GM23338 (cell line): ENCODE data around the gene TBX18. TPM values are rescaled to one million over a fixed set of nuclear protein-coding genes. Genes with fewer than 3 reads are reported as not detected.

ENCODE experiments used
- ATAC-seq: fragments of 200-7000 bp; cut with Tn5 transposase; 3 replicates; pipeline ENCODE4 v1.9.1; 2020
- DNase-seq: peaks from one replicate; pipeline ENCODE4 v3.0.0-alpha.2; 2015; ENCODE audit warnings: low spot score
- H2AFZ ChIP-seq: fragments of 200-600 bp; sonication (generic); 2 replicates; pipeline ENCODE4 v1.8.0; 2016; ENCODE audit warnings: antibody characterized with exemption, mild to moderate bottlenecking, moderate library complexity
- H3F3A ChIP-seq: fragments of 200-600 bp; sonication (generic); replicated peaks from 2 replicates; pipeline ENCODE4 v1.8.0; 2017; ENCODE audit warnings: antibody characterized with exemption, mixed run types, low read depth
- H3K27ac ChIP-seq: fragments of 200-600 bp; sonication (generic); 2 replicates; pipeline ENCODE4 v1.6.1; 2016; ENCODE audit warnings: low read depth
- H3K27me3 ChIP-seq: fragments of 200-600 bp; sonication (generic); 2 replicates; pipeline ENCODE4 v1.8.0; 2016; ENCODE audit warnings: mild to moderate bottlenecking, mixed run types, moderate library complexity; ENCODE audit not compliant: insufficient read depth
- H3K36me3 ChIP-seq: fragments of 200-600 bp; sonication (generic); 2 replicates; pipeline ENCODE4 v1.8.0; 2016; ENCODE audit warnings: mild to moderate bottlenecking; ENCODE audit not compliant: insufficient read depth
- H3K4me1 ChIP-seq: fragments of 200-600 bp; sonication (generic); 2 replicates; pipeline ENCODE4 v1.8.0; 2016; ENCODE audit warnings: mild to moderate bottlenecking, moderate library complexity; ENCODE audit not compliant: insufficient read depth
- H3K4me2 ChIP-seq: fragments of 200-600 bp; sonication (generic); 2 replicates; pipeline ENCODE4 v1.7.1; 2017; ENCODE audit warnings: mixed run types
- H3K4me3 ChIP-seq: fragments of 200-600 bp; sonication (generic); 2 replicates; pipeline ENCODE4 v1.6.1; 2016; ENCODE audit warnings: mixed run types
- H3K79me2 ChIP-seq: fragments of 200-600 bp; sonication (generic); replicated peaks from 2 replicates; pipeline ENCODE4 v1.8.0; 2017; ENCODE audit warnings: mild to moderate bottlenecking; ENCODE audit not compliant: insufficient read depth
- H3K9me2 ChIP-seq: fragments of 200-600 bp; sonication (generic); 2 replicates; pipeline ENCODE4 v1.8.0; 2017; ENCODE audit not compliant: insufficient read depth
- H4K20me1 ChIP-seq: fragments of 200-600 bp; sonication (generic); replicated peaks from 2 replicates; pipeline ENCODE4 v1.8.0; 2017; ENCODE audit warnings: mild to moderate bottlenecking; ENCODE audit not compliant: insufficient read depth
- H3K27ac Mint-ChIP-seq: 2 replicates; pipeline ENCODE4 v1.8.0; 2020; ENCODE audit warnings: inconsistent platforms, mild to moderate bottlenecking, moderate library complexity, mixed read lengths
- H3K27me3 Mint-ChIP-seq: 3 replicates; pipeline ENCODE4 v1.8.0; 2022; ENCODE audit warnings: low read depth, mild to moderate bottlenecking, moderate library complexity, mixed read lengths, inconsistent platforms; ENCODE audit not compliant: insufficient read depth, poor library complexity
- H3K36me3 Mint-ChIP-seq: 3 replicates; pipeline ENCODE4 v1.8.0; 2021; ENCODE audit warnings: low read depth, mild to moderate bottlenecking, inconsistent platforms, moderate library complexity, mixed read lengths
- H3K4me1 Mint-ChIP-seq: 3 replicates; pipeline ENCODE4 v1.8.0; 2020; ENCODE audit warnings: mild to moderate bottlenecking, inconsistent platforms, mixed read lengths
- H3K4me3 Mint-ChIP-seq: 3 replicates; pipeline ENCODE4 v1.8.0; 2021; ENCODE audit warnings: moderate library complexity, mild to moderate bottlenecking, inconsistent platforms, mixed read lengths
- H3K9me3 Mint-ChIP-seq: 3 replicates; pipeline ENCODE4 v1.8.0; 2020; ENCODE audit warnings: moderate library complexity, mild to moderate bottlenecking, inconsistent platforms, mixed read lengths
- CREB1 ChIP-seq: fragments of 250-450 bp; sonication (Bioruptor Pico); IDR thresholded peaks from 2 replicates; pipeline ENCODE4 v1.5.0; 2020; ENCODE audit warnings: low read depth, mild to moderate bottlenecking, moderate library complexity
- EZH2 ChIP-seq: fragments of 200-600 bp; sonication (generic); IDR thresholded peaks from one replicate; pipeline ENCODE4 v1.8.0; 2017; ENCODE audit warnings: antibody characterized with exemption, mild to moderate bottlenecking, low read depth; ENCODE audit not compliant: unreplicated experiment
- EZH2phosphoT487 ChIP-seq: fragments of 200-600 bp; sonication (generic); IDR thresholded peaks from one replicate; pipeline ENCODE4 v1.8.1; 2018; ENCODE audit warnings: antibody characterized with exemption; ENCODE audit not compliant: unreplicated experiment
- NANOG ChIP-seq: IDR thresholded peaks from 2 replicates; pipeline ENCODE4 v1.6.1; 2016; ENCODE audit warnings: antibody characterized with exemption, borderline replicate concordance
- ZNF331 ChIP-seq: fragments of 250-450 bp; sonication (Bioruptor Pico); IDR thresholded peaks from 2 replicates; pipeline ENCODE4 v1.5.0; 2020; ENCODE audit warnings: low read depth, mild to moderate bottlenecking, moderate library complexity
- polyA plus RNA-seq: library from polyadenylated mRNA; unstranded; fragments of >200 nt; fragmentation: Nextera tagmentation; extraction: Ambion mirVana; gene quantifications from 2 replicates; pipeline ENCODE4 v1.2.1, GENCODE V29; 2016
- total RNA-seq: library from RNA; depleted of rRNA; stranded (reverse); fragments of >200 nt; shearing (Covaris generic); gene quantifications from 2 replicates; pipeline ENCODE4 v1.2.3, GENCODE V29; 2014
- TF ChIP-seq, protein P1 (sequence below), 2 experiments: fragments of 200-600 bp in 1 of 2; sonication (generic) in 1 of 2; conservative IDR thresholded peaks; 2 replicates each; pipeline versions ENCODE4 v1.5.1 to v1.6.1; 2016 to 2017; ENCODE audit warnings: antibody characterized with exemption in 2 of 2, low read depth in 2 of 2, mild to moderate bottlenecking in 2 of 2, moderate library complexity in 1 of 2
- TF ChIP-seq, protein P2 (sequence below): IDR thresholded peaks from one replicate; pipeline ENCODE4 v1.6.1; 2018; ENCODE audit warnings: antibody characterized with exemption; ENCODE audit not compliant: unreplicated experiment
- TF ChIP-seq, protein P3 (sequence below): fragments of 250-450 bp; sonication (Bioruptor Pico); IDR thresholded peaks from 2 replicates; pipeline ENCODE4 v1.5.0; 2020; ENCODE audit warnings: mild to moderate bottlenecking, moderate library complexity

Gene TBX18
- total and polyA plus RNA-seq, 2 experiments from 2014 or later, result 0.03 TPM; not detected in 1

DNA sequence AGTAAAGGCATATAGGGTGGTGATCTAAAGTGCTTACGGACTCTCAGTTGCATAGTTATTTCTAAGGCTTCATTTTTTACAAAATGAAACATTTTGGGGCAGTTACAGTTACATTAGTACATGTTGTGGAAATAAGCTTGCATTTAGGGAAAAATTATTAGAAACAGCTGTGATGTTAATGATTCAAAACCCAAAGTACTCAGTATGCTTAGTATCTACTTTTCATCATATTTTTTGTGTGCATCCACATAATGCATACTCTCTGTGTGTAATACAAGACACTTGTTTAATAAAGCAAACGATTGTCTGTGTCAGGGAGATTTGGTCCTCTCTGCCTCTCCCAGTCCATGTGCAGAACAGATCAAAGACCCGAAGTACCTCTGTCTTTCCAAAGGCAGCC is 11.4 kb upstream of the TBX18 start:
- peaks cover 8% of the 10 kb centered on the region for H4K20me1 ChIP-seq
- H3K4me3 Mint-ChIP-seq, result no peak overlapping the region
- no peak overlapping the region for H3K27ac ChIP-seq
- peaks cover 17% of the 10 kb centered on the region for H3K4me1 Mint-ChIP-seq
- no peaks in the 10 kb centered on the region for H3K36me3 ChIP-seq
- no peak overlapping the region for H3K4me3 ChIP-seq
- no peaks in the 10 kb centered on the region for H3K9me2 ChIP-seq
- no peaks in the 10 kb centered on the region; the same call in 1 of the 2 replicates for H3F3A ChIP-seq
- ATAC-seq (no peak), DNase-seq (no peak)
- no peak overlapping the region for H3K4me2 ChIP-seq
- H3K9me3 Mint-ChIP-seq, result peaks cover 8% of the 10 kb centered on the region; the same call in 2 of the 3 replicates
- H2AFZ ChIP-seq, result no peak overlapping the region
- no peaks in the 10 kb centered on the region for H3K36me3 Mint-ChIP-seq
- H3K79me2 ChIP-seq, result no peaks in the 10 kb centered on the region
- H3K27ac Mint-ChIP-seq, result no peak overlapping the region
- H3K27me3 ChIP-seq, result peaks cover 80% of the 10 kb centered on the region
- peaks cover 6% of the 10 kb centered on the region; the same call in 1 of the 2 replicates for H3K4me1 ChIP-seq
- TF ChIP-seq, protein P1, sequence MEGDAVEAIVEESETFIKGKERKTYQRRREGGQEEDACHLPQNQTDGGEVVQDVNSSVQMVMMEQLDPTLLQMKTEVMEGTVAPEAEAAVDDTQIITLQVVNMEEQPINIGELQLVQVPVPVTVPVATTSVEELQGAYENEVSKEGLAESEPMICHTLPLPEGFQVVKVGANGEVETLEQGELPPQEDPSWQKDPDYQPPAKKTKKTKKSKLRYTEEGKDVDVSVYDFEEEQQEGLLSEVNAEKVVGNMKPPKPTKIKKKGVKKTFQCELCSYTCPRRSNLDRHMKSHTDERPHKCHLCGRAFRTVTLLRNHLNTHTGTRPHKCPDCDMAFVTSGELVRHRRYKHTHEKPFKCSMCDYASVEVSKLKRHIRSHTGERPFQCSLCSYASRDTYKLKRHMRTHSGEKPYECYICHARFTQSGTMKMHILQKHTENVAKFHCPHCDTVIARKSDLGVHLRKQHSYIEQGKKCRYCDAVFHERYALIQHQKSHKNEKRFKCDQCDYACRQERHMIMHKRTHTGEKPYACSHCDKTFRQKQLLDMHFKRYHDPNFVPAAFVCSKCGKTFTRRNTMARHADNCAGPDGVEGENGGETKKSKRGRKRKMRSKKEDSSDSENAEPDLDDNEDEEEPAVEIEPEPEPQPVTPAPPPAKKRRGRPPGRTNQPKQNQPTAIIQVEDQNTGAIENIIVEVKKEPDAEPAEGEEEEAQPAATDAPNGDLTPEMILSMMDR (conservative IDR thresholded peaks at IDR 0.05; ENCODE audit: low read depth in 2 of 2), result no peak
- no peak for TF ChIP-seq NANOG
- TF ChIP-seq, protein P2, sequence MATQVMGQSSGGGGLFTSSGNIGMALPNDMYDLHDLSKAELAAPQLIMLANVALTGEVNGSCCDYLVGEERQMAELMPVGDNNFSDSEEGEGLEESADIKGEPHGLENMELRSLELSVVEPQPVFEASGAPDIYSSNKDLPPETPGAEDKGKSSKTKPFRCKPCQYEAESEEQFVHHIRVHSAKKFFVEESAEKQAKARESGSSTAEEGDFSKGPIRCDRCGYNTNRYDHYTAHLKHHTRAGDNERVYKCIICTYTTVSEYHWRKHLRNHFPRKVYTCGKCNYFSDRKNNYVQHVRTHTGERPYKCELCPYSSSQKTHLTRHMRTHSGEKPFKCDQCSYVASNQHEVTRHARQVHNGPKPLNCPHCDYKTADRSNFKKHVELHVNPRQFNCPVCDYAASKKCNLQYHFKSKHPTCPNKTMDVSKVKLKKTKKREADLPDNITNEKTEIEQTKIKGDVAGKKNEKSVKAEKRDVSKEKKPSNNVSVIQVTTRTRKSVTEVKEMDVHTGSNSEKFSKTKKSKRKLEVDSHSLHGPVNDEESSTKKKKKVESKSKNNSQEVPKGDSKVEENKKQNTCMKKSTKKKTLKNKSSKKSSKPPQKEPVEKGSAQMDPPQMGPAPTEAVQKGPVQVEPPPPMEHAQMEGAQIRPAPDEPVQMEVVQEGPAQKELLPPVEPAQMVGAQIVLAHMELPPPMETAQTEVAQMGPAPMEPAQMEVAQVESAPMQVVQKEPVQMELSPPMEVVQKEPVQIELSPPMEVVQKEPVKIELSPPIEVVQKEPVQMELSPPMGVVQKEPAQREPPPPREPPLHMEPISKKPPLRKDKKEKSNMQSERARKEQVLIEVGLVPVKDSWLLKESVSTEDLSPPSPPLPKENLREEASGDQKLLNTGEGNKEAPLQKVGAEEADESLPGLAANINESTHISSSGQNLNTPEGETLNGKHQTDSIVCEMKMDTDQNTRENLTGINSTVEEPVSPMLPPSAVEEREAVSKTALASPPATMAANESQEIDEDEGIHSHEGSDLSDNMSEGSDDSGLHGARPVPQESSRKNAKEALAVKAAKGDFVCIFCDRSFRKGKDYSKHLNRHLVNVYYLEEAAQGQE, result no peak
- TF ChIP-seq EZH2phosphoT487, result no peak
- TF ChIP-seq ZNF331 (CRISPR knock-in tag), result no peak
- H3K27me3 Mint-ChIP-seq, result peaks cover 61% of the 10 kb centered on the region

DNA sequence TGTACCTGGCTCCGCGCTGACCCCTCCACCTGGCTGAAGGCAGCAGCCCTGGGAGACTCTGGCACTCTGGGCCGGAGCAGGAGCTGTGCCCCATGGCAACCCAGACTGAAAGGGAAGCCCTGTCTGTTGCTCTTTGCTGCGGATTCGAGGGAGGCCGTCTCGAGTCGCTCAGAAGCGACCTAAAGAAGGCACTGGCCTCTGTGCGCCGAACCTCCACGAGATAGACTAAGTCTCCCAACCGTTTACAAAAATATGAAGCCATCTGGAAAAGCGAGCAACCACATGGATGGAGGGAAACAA is 10.5 kb upstream of the TBX18 start:
- Histone ChIP-seq H3K27me3 (peaks cover 88% of the 10 kb centered on the region), H3K4me3 (peak overlapping the region; percentile 76), H3K27ac (no peak overlapping the region), H2AFZ (peak overlapping the region; percentile 99), H4K20me1 (peaks cover 14% of the 10 kb centered on the region), H3K79me2 (no peaks in the 10 kb centered on the region), H3K4me1 (peaks cover 6% of the 10 kb centered on the region; the same call in 1 of the 2 replicates), H3K4me2 (peak overlapping the region; percentile 93), H3F3A (no peaks in the 10 kb centered on the region; the same call in 1 of the 2 replicates), H3K36me3 (no peaks in the 10 kb centered on the region), H3K9me2 (no peaks in the 10 kb centered on the region)
- Mint-ChIP-seq H3K9me3 (peaks cover 8% of the 10 kb centered on the region; the same call in 2 of the 3 replicates), H3K27ac (no peak overlapping the region), H3K4me1 (peaks cover 17% of the 10 kb centered on the region), H3K4me3 (peak overlapping the region; percentile 76), H3K27me3 (peaks cover 69% of the 10 kb centered on the region), H3K36me3 (no peaks in the 10 kb centered on the region)
- ATAC-seq (no peak), DNase-seq (no peak)
- TF ChIP-seq, protein P3, sequence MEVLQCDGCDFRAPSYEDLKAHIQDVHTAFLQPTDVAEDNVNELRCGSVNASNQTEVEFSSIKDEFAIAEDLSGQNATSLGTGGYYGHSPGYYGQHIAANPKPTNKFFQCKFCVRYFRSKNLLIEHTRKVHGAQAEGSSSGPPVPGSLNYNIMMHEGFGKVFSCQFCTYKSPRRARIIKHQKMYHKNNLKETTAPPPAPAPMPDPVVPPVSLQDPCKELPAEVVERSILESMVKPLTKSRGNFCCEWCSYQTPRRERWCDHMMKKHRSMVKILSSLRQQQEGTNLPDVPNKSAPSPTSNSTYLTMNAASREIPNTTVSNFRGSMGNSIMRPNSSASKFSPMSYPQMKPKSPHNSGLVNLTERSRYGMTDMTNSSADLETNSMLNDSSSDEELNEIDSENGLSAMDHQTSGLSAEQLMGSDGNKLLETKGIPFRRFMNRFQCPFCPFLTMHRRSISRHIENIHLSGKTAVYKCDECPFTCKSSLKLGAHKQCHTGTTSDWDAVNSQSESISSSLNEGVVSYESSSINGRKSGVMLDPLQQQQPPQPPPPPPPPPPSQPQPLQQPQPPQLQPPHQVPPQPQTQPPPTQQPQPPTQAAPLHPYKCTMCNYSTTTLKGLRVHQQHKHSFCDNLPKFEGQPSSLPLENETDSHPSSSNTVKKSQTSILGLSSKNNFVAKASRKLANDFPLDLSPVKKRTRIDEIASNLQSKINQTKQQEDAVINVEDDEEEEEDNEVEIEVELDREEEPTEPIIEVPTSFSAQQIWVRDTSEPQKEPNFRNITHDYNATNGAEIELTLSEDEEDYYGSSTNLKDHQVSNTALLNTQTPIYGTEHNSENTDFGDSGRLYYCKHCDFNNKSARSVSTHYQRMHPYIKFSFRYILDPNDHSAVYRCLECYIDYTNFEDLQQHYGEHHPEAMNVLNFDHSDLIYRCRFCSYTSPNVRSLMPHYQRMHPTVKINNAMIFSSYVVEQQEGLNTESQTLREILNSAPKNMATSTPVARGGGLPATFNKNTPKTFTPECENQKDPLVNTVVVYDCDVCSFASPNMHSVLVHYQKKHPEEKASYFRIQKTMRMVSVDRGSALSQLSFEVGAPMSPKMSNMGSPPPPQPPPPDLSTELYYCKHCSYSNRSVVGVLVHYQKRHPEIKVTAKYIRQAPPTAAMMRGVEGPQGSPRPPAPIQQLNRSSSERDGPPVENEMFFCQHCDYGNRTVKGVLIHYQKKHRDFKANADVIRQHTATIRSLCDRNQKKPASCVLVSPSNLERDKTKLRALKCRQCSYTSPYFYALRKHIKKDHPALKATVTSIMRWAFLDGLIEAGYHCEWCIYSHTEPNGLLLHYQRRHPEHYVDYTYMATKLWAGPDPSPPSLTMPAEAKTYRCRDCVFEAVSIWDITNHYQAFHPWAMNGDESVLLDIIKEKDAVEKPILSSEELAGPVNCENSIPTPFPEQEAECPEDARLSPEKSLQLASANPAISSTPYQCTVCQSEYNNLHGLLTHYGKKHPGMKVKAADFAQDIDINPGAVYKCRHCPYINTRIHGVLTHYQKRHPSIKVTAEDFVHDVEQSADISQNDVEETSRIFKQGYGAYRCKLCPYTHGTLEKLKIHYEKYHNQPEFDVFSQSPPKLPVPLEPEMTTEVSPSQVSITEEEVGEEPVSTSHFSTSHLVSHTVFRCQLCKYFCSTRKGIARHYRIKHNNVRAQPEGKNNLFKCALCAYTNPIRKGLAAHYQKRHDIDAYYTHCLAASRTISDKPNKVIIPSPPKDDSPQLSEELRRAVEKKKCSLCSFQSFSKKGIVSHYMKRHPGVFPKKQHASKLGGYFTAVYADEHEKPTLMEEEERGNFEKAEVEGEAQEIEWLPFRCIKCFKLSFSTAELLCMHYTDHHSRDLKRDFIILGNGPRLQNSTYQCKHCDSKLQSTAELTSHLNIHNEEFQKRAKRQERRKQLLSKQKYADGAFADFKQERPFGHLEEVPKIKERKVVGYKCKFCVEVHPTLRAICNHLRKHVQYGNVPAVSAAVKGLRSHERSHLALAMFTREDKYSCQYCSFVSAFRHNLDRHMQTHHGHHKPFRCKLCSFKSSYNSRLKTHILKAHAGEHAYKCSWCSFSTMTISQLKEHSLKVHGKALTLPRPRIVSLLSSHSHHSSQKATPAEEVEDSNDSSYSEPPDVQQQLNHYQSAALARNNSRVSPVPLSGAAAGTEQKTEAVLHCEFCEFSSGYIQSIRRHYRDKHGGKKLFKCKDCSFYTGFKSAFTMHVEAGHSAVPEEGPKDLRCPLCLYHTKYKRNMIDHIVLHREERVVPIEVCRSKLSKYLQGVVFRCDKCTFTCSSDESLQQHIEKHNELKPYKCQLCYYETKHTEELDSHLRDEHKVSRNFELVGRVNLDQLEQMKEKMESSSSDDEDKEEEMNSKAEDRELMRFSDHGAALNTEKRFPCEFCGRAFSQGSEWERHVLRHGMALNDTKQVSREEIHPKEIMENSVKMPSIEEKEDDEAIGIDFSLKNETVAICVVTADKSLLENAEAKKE, result 0 out of 2 replicates have a peak, but pooled peaks have one; percentile 28
- TF ChIP-seq, protein P1 (conservative IDR thresholded peaks at IDR 0.05; ENCODE audit: low read depth in 2 of 2), result no peak
- TF ChIP-seq EZH2 (no peak), CREB1 (CRISPR knock-in tag) (no peak)
